Cerebellar nuclear complex (tissue), 1 donor: Measurements from ENCODE around the gene ARIH1.
"Not testable (repeated sequence)": the region's sequence is repeated elsewhere in the genome, so short reads cannot be mapped to it uniquely, and the experiment has no call there.

Experiments
- DNase-seq, 2 experiments: peaks; one replicate each; lab custom pipeline; 2025; lab: John Stamatoyannopoulos, UW

ARIH1 gene

GRCh38 chr15:72473614-72474465 lies at the start of gene ARIH1:
Gene ARIH1 (plus strand): TSS chr15:72474330. CDS start chr15:72474640, 310 bp downstream.
- peak; percentile 77 to 85 for DNase-seq

GRCh38 chr15:72426753-72427152 lies 47.4 kb upstream of the ARIH1 start:
- no peak for DNase-seq

- no peak for DNase-seq
These were observed 36.3 kb upstream of the ARIH1 start for GRCh38 chr15:72437650-72438316.

GRCh38 chr15:72442848-72443247 lies 31.3 kb upstream of the ARIH1 start:
- not testable (repeated sequence) for DNase-seq

GRCh38 chr15:72445426-72445825 lies 28.7 kb upstream of the ARIH1 start:
- DNase-seq: no peak

GRCh38 chr15:72450805-72451204 lies 23.3 kb upstream of the ARIH1 start:
- no peak for DNase-seq

GRCh38 chr15:72451224-72451623 lies 22.9 kb upstream of the ARIH1 start:
- DNase-seq: no peak

GRCh38 chr15:72456684-72457083 lies 17.4 kb upstream of the ARIH1 start:
- no peak for DNase-seq

- no peak for DNase-seq
These were observed 13.7 kb upstream of the ARIH1 start for GRCh38 chr15:72460402-72460801.

GRCh38 chr15:72463702-72464101 lies 10.4 kb upstream of the ARIH1 start:
- DNase-seq: no peak

- DNase-seq: no peak
These were observed 9.9 kb upstream of the ARIH1 start for GRCh38 chr15:72464251-72464650.

- DNase-seq: no peak
These were observed 6.0 kb upstream of the ARIH1 start for GRCh38 chr15:72468103-72468502.

GRCh38 chr15:72472992-72473610 lies 1.0 kb upstream of the ARIH1 start:
- no peak for DNase-seq

- DNase-seq: no peak
These were observed 359 bp downstream of the ARIH1 start for GRCh38 chr15:72474466-72474911.

- no peak for DNase-seq
These were observed 940 bp downstream of the ARIH1 start for GRCh38 chr15:72474912-72475628.

GRCh38 chr15:72475674-72476073 lies 1.5 kb downstream of the ARIH1 start:
- no peak for DNase-seq

GRCh38 chr15:72476330-72476729 lies 2.2 kb downstream of the ARIH1 start:
- DNase-seq: not testable (repeated sequence)

- no peak for DNase-seq
These were observed 7.0 kb downstream of the ARIH1 start for GRCh38 chr15:72481015-72481659.

- no peak for DNase-seq
These were observed 8.1 kb downstream of the ARIH1 start for GRCh38 chr15:72482275-72482674.

- DNase-seq: no peak
These were observed 9.1 kb downstream of the ARIH1 start for GRCh38 chr15:72483279-72483678.

GRCh38 chr15:72486144-72486543 lies 12.0 kb downstream of the ARIH1 start:
- no peak for DNase-seq
